GM13976 (cell line): Measurements from ENCODE around the gene NDUFA6.

Experiments
- DNase-seq: peaks from one replicate; pipeline ENCODE4 v3.0.0; 2012; ENCODE audit warnings: low spot score
- CTCF ChIP-seq: IDR thresholded peaks from 2 replicates; pipeline ENCODE4 v1.5.1; 2012; ENCODE audit warnings: borderline replicate concordance, mild to moderate bottlenecking; ENCODE audit not compliant: insufficient read depth; ENCODE audit errors: extremely low read depth, missing control alignments, control extremely low read depth
- in situ Hi-C: fragments of 300-500 bp; cut with MboI; formaldehyde crosslinking; loops from one replicate; pipeline ENCODE4 v1.12.0; 2022; ENCODE audit warnings: low sequenced_read_pairs, mixed read lengths, inconsistent platforms; ENCODE audit not compliant: unreplicated experiment

The NDUFA6 gene

GRCh38 chr22:42067671-42068251, 22.8 kb downstream of the NDUFA6 start:
- TF ChIP-seq CTCF, result no peak
- no peak for DNase-seq
- in situ Hi-C loops, result loop anchor here (10.0 kb wide), 1 partner anchor 63 kb away; no protein-coding TSS in a partner anchor

DNA sequence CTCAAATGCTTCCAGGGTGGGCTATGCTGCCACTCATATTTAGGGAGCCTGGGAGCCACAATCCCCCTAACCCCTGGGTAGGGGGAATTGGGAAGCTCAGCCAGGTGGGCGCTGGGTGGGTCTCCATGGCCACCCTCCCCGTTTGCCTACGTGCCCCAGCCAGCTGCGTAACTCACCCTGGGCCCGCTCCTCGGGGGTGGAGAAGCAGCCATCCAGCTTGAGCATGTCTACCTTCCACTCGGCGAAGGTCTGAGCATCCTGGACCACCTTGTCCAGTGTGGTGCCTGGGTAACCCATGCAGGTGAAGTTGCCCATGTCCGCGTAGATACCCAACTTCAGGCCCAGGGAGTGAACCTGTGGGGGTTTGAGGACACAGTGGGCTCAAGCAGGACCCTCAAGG, 23.6 kb downstream of the NDUFA6 start:
- in situ Hi-C loops, result loop anchor here (10.0 kb wide), 1 partner anchor 62 kb away; no protein-coding TSS in a partner anchor
- no peak for DNase-seq
- TF ChIP-seq CTCF, result no peak

DNA sequence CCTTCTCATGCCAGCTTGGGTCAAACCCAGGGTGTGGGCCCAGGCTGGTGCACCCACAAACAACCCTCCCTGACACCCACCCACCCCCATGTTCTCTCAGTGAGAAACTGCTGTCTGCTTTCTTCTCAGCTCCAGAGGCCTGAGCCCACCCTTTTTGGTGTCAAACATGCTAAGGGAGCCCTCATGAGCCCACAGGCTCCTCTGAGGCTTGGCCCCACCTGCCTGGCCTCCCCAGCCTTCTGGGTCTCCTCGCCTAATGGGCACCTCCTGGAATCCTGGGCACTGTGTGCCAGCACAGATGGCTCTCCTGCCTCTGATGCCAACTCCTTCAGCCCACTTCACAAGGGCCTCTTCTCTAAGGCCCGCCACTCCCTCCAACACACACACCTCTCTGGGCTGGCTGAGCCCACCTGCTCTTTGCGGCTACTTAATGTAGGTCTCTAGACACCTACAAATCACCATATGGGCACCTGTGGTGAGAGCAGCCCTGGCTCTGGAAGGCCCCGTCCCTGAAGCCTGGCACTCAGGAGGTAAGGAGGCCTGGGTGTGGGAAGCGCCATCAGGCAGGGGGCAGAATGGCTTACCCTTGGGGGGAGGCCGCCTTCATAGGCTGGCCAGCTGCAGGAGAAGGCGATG, 24.3 kb downstream of the NDUFA6 start:
- no peak for DNase-seq
- no peak for TF ChIP-seq CTCF
- in situ Hi-C loops, result loop anchor here (10.0 kb wide), 1 partner anchor 61 kb away; no protein-coding TSS in a partner anchor

DNA sequence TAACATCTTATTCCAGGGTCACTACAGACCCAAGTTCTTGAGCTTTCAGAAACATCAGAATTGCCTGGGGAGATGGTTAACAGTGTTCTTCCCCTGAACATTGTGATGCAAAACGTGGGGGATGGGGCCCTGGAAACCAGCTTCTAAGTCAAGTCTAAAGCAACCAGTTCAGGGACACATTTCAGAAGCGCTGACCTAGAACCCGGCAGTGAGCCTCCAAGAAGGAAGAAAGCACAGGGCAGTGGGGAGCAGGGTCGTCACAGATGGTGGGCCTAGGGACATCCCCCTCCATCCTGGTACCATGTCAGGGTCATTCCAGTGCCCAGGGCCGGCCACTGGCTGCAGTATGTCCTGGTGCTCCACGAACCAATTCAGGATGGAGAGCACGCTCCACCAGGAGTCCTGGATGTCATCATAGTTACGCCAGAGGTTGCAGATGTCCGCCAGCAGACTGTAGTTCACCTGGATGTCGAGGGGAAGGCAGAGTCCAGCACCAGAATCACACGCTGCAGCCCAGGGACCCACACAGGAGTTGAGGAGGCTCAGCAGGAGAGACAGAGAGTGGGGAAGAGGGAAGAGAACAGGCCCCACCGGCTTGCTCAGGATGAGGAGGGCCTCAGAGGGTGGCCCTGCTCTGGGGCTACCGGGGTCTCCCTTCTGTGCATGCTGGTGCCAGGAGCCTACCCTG, 25.0 kb downstream of the NDUFA6 start:
- DNase-seq, result no peak
- in situ Hi-C loops, result loop anchor here (10.0 kb wide), 1 partner anchor 61 kb away; no protein-coding TSS in a partner anchor
- no peak for TF ChIP-seq CTCF

DNA sequence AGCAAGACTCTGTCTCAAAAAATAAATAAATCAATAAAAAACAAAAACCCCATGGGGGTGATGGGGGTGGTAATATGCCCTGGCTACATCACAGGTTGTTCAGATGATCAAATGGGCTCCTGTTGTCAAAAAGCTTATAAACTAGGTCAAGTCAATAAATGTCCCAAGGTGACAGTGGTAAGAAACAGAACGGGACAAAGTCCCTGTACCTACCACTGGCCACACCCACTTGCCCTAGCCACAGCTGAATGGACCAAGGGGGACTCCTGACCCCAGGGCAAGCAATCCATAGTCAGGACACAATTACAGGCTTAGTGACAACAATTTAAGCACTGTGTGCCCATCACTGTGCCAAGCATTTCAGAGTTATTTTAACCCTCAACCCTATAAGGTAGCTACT, 25.9 kb downstream of the NDUFA6 start:
- no peak for DNase-seq
- TF ChIP-seq CTCF, result no peak
- in situ Hi-C loops, result loop anchor here (10.0 kb wide), 1 partner anchor 60 kb away; no protein-coding TSS in a partner anchor

- in situ Hi-C loops, result loop anchor here (10.0 kb wide), 1 partner anchor 58 kb away; no protein-coding TSS in a partner anchor
- no peak for TF ChIP-seq CTCF
- DNase-seq, result no peak
Measured at GRCh38 chr22:42062506-42063170, 27.9 kb downstream of the NDUFA6 start.
